ENCODE data around the gene XDH. TPM values are rescaled to one million over a fixed set of nuclear protein-coding genes. Genes with fewer than 3 reads are reported as not detected.

XDH gene
- total RNA-seq, 1 donor: not detected

- H3K27me3 ChIP-seq (ENCODE audit: insufficient read depth, low read length): no peaks in the 10 kb centered on the region
- peaks cover 9% of the 10 kb centered on the region for H3K4me1 ChIP-seq (ENCODE audit: insufficient read depth, low read length)
- H3K9me3 ChIP-seq (ENCODE audit: low read depth, low read length): no peaks in the 10 kb centered on the region
- H3K4me3 ChIP-seq (ENCODE audit: low read length): no peak overlapping the region
Measured at GRCh38 chr2:31312898-31313297, 101.6 kb downstream of the XDH start.

DNA sequence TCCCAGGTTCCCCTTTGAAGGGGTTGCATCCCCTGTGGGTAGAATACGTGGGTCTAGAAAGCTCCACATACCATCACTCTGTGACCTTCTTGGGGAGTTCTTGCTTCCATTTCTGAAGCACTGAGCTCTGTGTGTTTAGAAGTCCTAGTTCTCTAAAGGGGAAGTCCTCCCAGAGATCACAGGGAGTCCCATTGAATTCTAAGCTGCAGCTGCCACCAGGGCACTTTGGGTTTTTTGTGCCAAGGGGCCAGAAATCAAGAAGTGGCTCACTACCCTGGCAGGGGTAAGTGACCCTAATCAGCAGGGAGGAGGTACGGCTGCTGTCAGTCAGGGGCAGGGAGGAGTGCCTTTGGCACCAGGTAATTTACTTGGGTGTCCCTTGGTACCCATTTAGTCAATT lies 109.7 kb downstream of the XDH start:
- Histone ChIP-seq H3K4me1 (ENCODE audit: insufficient read depth, low read length) (no peaks in the 10 kb centered on the region), H3K4me3 (ENCODE audit: low read length) (no peak overlapping the region), H3K27me3 (ENCODE audit: insufficient read depth, low read length) (no peaks in the 10 kb centered on the region), H3K9me3 (ENCODE audit: low read depth, low read length) (no peaks in the 10 kb centered on the region)

DNA sequence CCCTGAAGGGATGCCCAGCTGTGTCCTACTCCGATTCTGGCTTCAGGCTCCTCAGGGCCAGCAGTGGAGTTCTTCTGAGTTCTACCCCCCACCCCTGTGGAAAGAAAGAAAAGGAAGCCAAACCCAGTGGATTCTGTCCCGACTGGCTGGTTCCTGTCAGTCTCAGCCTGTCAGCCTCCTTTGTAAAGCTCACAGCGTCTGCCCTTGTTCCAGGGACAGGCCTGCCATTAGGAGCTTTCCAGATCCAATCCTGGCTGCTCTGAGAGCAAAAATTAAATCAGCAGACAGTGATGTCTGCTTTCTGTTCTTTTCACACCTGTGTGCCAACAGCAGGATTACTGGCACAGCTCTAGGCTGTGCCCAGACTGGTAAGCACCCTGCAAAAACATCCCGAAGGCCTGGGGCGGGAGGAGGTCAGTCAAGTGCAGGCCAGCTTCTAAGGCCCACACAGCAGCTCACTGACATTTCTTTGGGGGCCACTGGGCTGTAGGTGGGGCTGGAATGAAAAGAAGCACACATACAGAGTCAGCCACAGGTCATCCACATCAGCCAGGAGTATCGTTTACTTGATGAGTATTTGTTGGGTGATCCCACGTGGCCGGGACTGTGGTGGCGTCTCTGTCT lies 111.5 kb downstream of the XDH start:
- Histone ChIP-seq H3K9me3 (ENCODE audit: low read depth, low read length) (no peaks in the 10 kb centered on the region), H3K4me3 (ENCODE audit: low read length) (no peak overlapping the region), H3K4me1 (ENCODE audit: insufficient read depth, low read length) (no peaks in the 10 kb centered on the region), H3K27me3 (ENCODE audit: insufficient read depth, low read length) (no peaks in the 10 kb centered on the region)

GRCh38 chr2:31300309-31300708 lies 114.2 kb downstream of the XDH start:
- H3K4me3 ChIP-seq (ENCODE audit: low read length): no peak overlapping the region
- H3K4me1 ChIP-seq (ENCODE audit: insufficient read depth, low read length): no peaks in the 10 kb centered on the region
- no peaks in the 10 kb centered on the region for H3K9me3 ChIP-seq (ENCODE audit: low read depth, low read length)
- no peaks in the 10 kb centered on the region for H3K27me3 ChIP-seq (ENCODE audit: insufficient read depth, low read length)

- no peaks in the 10 kb centered on the region for H3K4me1 ChIP-seq (ENCODE audit: insufficient read depth, low read length)
- no peaks in the 10 kb centered on the region for H3K27me3 ChIP-seq (ENCODE audit: insufficient read depth, low read length)
- no peaks in the 10 kb centered on the region for H3K9me3 ChIP-seq (ENCODE audit: low read depth, low read length)
- no peak overlapping the region for H3K4me3 ChIP-seq (ENCODE audit: low read length)
Measured at GRCh38 chr2:31299547-31299946, 115.0 kb downstream of the XDH start.

DNA sequence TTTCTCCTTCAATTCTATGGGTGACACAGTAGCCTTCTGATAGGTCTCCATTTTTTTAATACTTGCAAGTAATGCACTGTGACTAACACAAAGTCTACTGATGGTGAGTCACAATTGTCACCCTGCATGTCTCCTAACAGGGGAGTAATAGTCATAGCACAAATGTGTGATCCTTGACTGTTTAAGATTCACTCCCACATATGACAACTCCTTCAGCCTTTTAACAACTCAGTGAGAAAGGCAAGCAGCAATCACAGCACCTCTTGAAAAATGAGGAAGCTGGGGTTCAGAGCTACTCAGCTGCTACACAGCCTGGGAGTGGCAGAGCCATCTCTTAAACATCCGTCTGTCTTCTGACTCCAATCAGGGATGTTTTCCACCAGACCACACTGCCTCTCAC lies 116.8 kb downstream of the XDH start:
- Histone ChIP-seq H3K9me3 (ENCODE audit: low read depth, low read length) (no peaks in the 10 kb centered on the region), H3K4me3 (ENCODE audit: low read length) (no peak overlapping the region), H3K27me3 (ENCODE audit: insufficient read depth, low read length) (no peaks in the 10 kb centered on the region), H3K4me1 (ENCODE audit: insufficient read depth, low read length) (no peaks in the 10 kb centered on the region)

GRCh38 chr2:31296641-31297287 lies 117.8 kb downstream of the XDH start:
- no peaks in the 10 kb centered on the region for H3K4me1 ChIP-seq (ENCODE audit: insufficient read depth, low read length)
- no peak overlapping the region for H3K4me3 ChIP-seq (ENCODE audit: low read length)
- H3K27me3 ChIP-seq (ENCODE audit: insufficient read depth, low read length): no peaks in the 10 kb centered on the region
- no peaks in the 10 kb centered on the region for H3K9me3 ChIP-seq (ENCODE audit: low read depth, low read length)

GRCh38 chr2:31294196-31294595 lies 120.3 kb downstream of the XDH start:
- no peaks in the 10 kb centered on the region for H3K9me3 ChIP-seq (ENCODE audit: low read depth, low read length)
- no peaks in the 10 kb centered on the region for H3K27me3 ChIP-seq (ENCODE audit: insufficient read depth, low read length)
- H3K4me3 ChIP-seq (ENCODE audit: low read length): no peak overlapping the region
- H3K4me1 ChIP-seq (ENCODE audit: insufficient read depth, low read length): no peaks in the 10 kb centered on the region

DNA sequence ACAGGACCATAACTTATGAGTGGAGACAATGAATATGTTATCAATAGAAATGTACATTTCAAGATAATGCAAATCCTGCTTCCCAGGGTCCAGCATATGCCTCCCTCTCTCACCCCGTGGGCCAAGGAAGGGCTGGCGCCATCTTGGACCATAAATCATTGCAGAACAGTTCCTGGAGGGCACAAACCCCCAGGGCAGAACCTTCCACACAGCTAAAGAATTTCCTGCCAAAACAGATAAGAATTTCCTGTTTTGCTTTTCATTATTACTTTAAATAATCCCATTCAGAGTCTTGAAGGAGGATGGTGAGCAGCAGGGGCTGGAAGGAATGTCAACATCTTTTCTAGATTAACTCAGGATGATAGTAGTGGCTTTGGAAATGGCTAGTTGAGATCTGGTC lies 126.9 kb downstream of the XDH start:
- Histone ChIP-seq H3K4me1 (ENCODE audit: insufficient read depth, low read length) (no peaks in the 10 kb centered on the region), H3K9me3 (ENCODE audit: low read depth, low read length) (no peaks in the 10 kb centered on the region), H3K4me3 (ENCODE audit: low read length) (no peak overlapping the region), H3K27me3 (ENCODE audit: insufficient read depth, low read length) (no peaks in the 10 kb centered on the region)

DNA sequence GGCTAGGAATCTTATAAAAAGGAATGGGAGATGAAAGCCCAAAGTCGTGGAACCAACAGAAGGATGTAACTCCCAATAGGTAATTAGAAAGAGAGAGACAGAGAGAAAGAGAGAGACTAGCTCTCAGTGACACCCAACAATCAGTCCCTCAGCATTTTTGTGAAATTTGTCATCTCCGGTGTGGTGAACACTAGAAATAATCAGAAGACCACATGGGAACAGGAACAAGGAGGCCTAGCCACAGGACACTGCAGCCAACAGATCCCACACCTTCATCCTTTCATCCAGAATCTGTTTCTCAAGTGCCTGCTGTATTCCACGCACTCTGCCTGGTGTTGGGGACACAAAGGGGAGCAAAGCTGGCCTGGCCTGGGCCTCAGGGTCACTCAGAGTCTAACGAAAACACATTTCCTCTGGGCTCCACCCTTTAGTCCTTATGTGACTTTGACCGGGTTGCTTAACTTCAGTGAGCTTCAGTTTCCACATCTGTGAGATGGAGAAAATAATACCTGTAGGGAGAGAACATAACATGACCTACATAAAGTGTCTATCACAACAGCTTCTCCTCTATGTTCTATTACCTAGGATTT lies 127.5 kb downstream of the XDH start:
- Histone ChIP-seq H3K4me3 (ENCODE audit: low read length) (no peak overlapping the region), H3K27me3 (ENCODE audit: insufficient read depth, low read length) (no peaks in the 10 kb centered on the region), H3K4me1 (ENCODE audit: insufficient read depth, low read length) (no peaks in the 10 kb centered on the region), H3K9me3 (ENCODE audit: low read depth, low read length) (no peaks in the 10 kb centered on the region)

GRCh38 chr2:31286230-31286629 lies 128.3 kb downstream of the XDH start:
- H3K4me3 ChIP-seq (ENCODE audit: low read length): no peak overlapping the region
- H3K27me3 ChIP-seq (ENCODE audit: insufficient read depth, low read length): no peaks in the 10 kb centered on the region
- H3K4me1 ChIP-seq (ENCODE audit: insufficient read depth, low read length): no peaks in the 10 kb centered on the region
- H3K9me3 ChIP-seq (ENCODE audit: low read depth, low read length): no peaks in the 10 kb centered on the region

Other genes with a start within 250 kb of the XDH start
- 0.21 TPM for gene CAPN14, start 197.2 kb downstream of the XDH start, total RNA-seq
- gene EHD3, start 180.6 kb downstream of the XDH start, total RNA-seq: 8.2 TPM
- gene SRD5A2, start 166.2 kb upstream of the XDH start, total RNA-seq: not detected

Measured in mononuclear cell (primary cell).